Effector memory CD8-positive, alpha-beta T cell (primary cell): ENCODE measurements around the gene CUL5.

Source experiments
- ATAC-seq: fragments of 150-1000 bp; cut with Tn5 transposase; replicated peaks from 2 replicates; pipeline ENCODE4 v1.10.0; 2021; ENCODE audit warnings: mild to moderate bottlenecking, moderate library complexity
- DNase-seq, 3 experiments: peaks; one replicate each; pipeline ENCODE4 v3.0.0; 2021
- H3K27ac Mint-ChIP-seq, 2 donors: one replicate each; pipeline ENCODE4 v1.8.0; 2022; ENCODE audit warnings: mild to moderate bottlenecking in 2 of 2, mixed read lengths in 2 of 2, moderate library complexity in 2 of 2
- H3K27me3 Mint-ChIP-seq, 2 donors: one replicate each; pipeline ENCODE4 v1.8.0; 2022; ENCODE audit warnings: mixed read lengths in 2 of 2
- H3K36me3 Mint-ChIP-seq: one replicate; pipeline ENCODE4 v1.8.0; 2022; ENCODE audit warnings: mild to moderate bottlenecking, moderate library complexity, mixed read lengths; ENCODE audit not compliant: insufficient read depth
- H3K4me1 Mint-ChIP-seq, 2 donors: one replicate each; pipeline ENCODE4 v1.8.0; 2022; ENCODE audit warnings: low read depth in 2 of 2, mixed read lengths in 2 of 2
- H3K4me3 Mint-ChIP-seq, 2 donors: one replicate each; pipeline ENCODE4 v1.8.0; 2022; ENCODE audit warnings: mild to moderate bottlenecking in 2 of 2, mixed read lengths in 2 of 2, moderate library complexity in 2 of 2
- H3K9me3 Mint-ChIP-seq, 2 donors: one replicate each; pipeline ENCODE4 v1.8.0; 2022; ENCODE audit warnings: mixed read lengths in 2 of 2
- total RNA-seq, 9 experiments: gene quantifications; one replicate each; lab custom pipeline; 2026; lab: John Stamatoyannopoulos, UW

Gene CUL5
- 42.7 to 108 (median 86.8) reads per million in 9 experiments for total RNA-seq

DNA sequence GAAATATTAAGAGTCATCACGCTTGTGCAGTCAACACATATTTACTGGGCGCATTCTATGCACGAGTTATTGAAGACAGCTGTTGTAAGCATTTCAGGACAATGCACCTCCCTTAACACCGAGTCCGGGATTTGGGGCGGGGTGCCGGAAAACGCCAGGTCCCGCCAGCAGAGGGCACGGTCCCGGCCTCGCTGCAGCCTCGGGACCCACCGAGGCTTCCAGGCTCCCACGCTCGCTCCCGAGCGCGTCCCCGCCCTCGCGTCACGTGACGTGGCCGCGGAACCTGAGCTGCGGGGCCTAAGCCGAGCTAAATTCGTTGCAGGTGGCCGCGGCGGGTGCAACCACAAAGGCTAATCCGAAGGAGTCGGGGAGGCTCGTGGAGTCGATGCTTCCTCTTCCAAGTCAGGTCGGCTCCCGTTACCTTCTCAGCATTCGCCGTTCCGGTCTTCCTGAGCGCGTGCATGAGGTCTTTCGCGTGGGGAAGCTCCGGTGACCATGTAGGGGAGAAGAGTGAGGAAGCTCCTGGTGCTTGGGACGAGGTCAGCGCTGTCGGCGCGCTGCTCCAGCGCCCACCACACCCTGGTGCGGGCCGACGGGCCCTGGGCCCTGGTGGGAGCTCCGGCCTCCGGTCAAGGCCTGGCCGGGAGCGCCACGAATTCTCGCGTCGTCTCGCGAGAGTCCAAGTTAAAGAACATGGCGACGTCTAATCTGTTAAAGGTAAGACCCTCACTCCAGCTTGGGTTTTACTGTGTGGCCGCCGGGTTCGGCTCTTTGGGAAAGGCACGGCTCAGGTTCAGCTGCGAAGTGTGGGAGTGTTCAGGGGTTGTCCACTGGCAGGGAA lies at the start of gene CUL5:
Gene CUL5, plus strand, starts transcription at position 243 of the 841 bp plus-strand sequence. Its CDS starts 451 bp downstream, at position 694.
- ATAC-seq (peak; percentile 90), DNase-seq (peak; percentile 85 to 91 (median 90))
- Mint-ChIP-seq H3K4me3 (peak within 1 kb of the TSS; percentile 37 to 99), H3K9me3 (no peaks in the 10 kb centered on the region), H3K36me3 (peaks cover 25% of the 10 kb centered on the region), H3K27me3 (no peaks in the 10 kb centered on the region), H3K27ac (peak within 1 kb of the TSS; percentile 99 to 100), H3K4me1 (peaks cover 12 to 18% of the 10 kb centered on the region in 2 donors)

DNA sequence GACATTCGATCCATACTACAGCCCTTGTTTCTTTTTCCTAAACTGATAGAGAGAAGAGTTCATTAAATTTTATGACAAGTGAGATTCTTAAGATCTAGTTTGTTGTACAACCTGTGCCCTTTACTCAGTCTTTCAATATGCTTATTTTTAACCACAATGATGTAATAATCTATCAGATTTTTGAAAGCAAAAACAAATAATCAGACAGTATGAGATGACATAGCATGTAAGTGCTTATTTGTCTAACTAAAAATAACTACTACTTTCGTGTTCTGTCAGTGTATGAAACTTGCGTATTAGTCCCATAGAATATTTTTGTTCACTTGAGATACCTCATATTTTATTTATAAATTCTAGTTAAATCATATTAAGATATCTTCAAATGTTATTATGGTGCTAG lies 47.2 kb upstream of the CUL5 start:
- Mint-ChIP-seq H3K36me3 (no peaks in the 10 kb centered on the region), H3K27ac (no peak overlapping the region), H3K9me3 (no peaks in the 10 kb centered on the region), H3K4me3 (no peak overlapping the region), H3K27me3 (peaks cover 14 to 29% of the 10 kb centered on the region in 2 donors), H3K4me1 (no peaks in the 10 kb centered on the region)
- DNase-seq (no peak), ATAC-seq (no peak)

- DNase-seq, result no peak
Measured at GRCh38 chr11:107962181-107962580, 46.5 kb upstream of the CUL5 start.

DNA sequence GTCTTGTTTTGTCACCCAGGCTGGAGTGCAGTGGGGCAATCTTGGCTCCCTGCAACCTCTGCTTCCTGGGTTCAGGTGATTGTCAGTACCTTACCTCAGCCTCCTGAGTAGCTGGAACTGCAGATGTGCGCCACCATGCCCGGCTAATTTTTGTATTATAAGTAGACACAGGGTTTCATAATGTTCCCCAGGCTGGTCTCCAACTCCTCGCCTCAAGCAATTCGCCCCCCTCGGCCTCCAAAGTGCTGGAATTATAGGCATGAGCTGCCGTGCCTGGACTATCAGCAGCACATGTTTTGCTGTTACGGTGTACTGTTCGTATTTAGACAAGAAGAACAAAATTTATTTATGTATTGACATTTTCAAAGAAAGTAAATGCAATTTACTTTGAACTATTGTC lies 45.6 kb upstream of the CUL5 start:
- DNase-seq, result no peak
- Mint-ChIP-seq H3K36me3 (no peaks in the 10 kb centered on the region), H3K27ac (no peak overlapping the region), H3K27me3 (peaks cover 0 to 13% of the 10 kb centered on the region in 2 donors), H3K4me1 (no peaks in the 10 kb centered on the region), H3K4me3 (no peak overlapping the region), H3K9me3 (no peaks in the 10 kb centered on the region)
- no peak for ATAC-seq

More at GRCh38 chr11:107962181-107962580, 46.5 kb upstream of the CUL5 start:
- Mint-ChIP-seq H3K27ac (no peak overlapping the region), H3K27me3 (peaks cover 7 to 22% of the 10 kb centered on the region in 2 donors), H3K9me3 (no peaks in the 10 kb centered on the region), H3K4me3 (no peak overlapping the region), H3K36me3 (no peaks in the 10 kb centered on the region), H3K4me1 (no peaks in the 10 kb centered on the region)
- ATAC-seq, result no peak

- H3K36me3 Mint-ChIP-seq, result no peaks in the 10 kb centered on the region
- H3K9me3 Mint-ChIP-seq, result no peaks in the 10 kb centered on the region
- H3K27me3 Mint-ChIP-seq, result peaks cover 0 to 15% of the 10 kb centered on the region in 2 donors
- H3K4me1 Mint-ChIP-seq, result no peaks in the 10 kb centered on the region
- DNase-seq, result no peak
- ATAC-seq, result no peak
- no peak overlapping the region for H3K27ac Mint-ChIP-seq
- no peak overlapping the region for H3K4me3 Mint-ChIP-seq
Measured at GRCh38 chr11:107969219-107969618, 39.5 kb upstream of the CUL5 start.

DNA sequence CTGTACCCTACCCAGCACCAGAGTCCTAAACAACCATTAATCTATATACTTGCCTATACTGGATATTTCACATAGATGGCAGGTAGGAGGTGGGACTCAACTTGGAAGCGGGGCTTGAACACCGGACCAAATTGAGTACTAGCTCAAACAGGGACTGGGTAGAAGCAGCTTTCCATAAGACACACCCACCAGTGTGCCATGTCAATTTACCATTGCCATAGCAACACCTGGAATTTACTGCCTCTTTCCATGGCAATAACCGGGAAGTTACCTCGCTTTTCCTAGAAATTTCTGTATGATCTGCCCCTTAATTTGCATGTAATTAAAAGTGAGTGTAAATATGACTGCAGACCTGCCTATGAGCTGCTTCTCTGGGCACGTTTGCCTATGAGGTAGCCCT lies 38.6 kb upstream of the CUL5 start:
- ATAC-seq (no peak), DNase-seq (no peak)
- Mint-ChIP-seq H3K9me3 (no peaks in the 10 kb centered on the region), H3K4me3 (no peak overlapping the region), H3K27ac (no peak overlapping the region), H3K36me3 (no peaks in the 10 kb centered on the region), H3K4me1 (no peaks in the 10 kb centered on the region), H3K27me3 (peaks cover 0 to 15% of the 10 kb centered on the region in 2 donors)

GRCh38 chr11:107973641-107974040 lies 35.1 kb upstream of the CUL5 start:
- H3K27ac Mint-ChIP-seq, result no peak overlapping the region
- no peak for ATAC-seq
- H3K9me3 Mint-ChIP-seq, result no peaks in the 10 kb centered on the region

GRCh38 chr11:107988397-107989158 lies 20.1 kb upstream of the CUL5 start:
- H3K27ac Mint-ChIP-seq, result no peak overlapping the region
- peaks cover 15 to 19% of the 10 kb centered on the region in 2 donors for H3K27me3 Mint-ChIP-seq

More at GRCh38 chr11:107973641-107974040, 35.1 kb upstream of the CUL5 start:
- no peaks in the 10 kb centered on the region for H3K4me1 Mint-ChIP-seq
- H3K4me3 Mint-ChIP-seq, result no peak overlapping the region
- peaks cover 7 to 15% of the 10 kb centered on the region in 2 donors for H3K27me3 Mint-ChIP-seq
- no peak for DNase-seq
- H3K36me3 Mint-ChIP-seq, result no peaks in the 10 kb centered on the region

GRCh38 chr11:107991868-107992414 lies 16.8 kb upstream of the CUL5 start:
- Mint-ChIP-seq H3K27ac (no peak overlapping the region), H3K27me3 (peaks cover 15 to 33% of the 10 kb centered on the region in 2 donors), H3K36me3 (no peaks in the 10 kb centered on the region)

More at GRCh38 chr11:107988397-107989158, 20.1 kb upstream of the CUL5 start:
- H3K4me1 Mint-ChIP-seq, result no peaks in the 10 kb centered on the region
- no peaks in the 10 kb centered on the region for H3K36me3 Mint-ChIP-seq
- no peaks in the 10 kb centered on the region for H3K9me3 Mint-ChIP-seq
- DNase-seq (no peak), ATAC-seq (no peak)
- no peak overlapping the region for H3K4me3 Mint-ChIP-seq

DNA sequence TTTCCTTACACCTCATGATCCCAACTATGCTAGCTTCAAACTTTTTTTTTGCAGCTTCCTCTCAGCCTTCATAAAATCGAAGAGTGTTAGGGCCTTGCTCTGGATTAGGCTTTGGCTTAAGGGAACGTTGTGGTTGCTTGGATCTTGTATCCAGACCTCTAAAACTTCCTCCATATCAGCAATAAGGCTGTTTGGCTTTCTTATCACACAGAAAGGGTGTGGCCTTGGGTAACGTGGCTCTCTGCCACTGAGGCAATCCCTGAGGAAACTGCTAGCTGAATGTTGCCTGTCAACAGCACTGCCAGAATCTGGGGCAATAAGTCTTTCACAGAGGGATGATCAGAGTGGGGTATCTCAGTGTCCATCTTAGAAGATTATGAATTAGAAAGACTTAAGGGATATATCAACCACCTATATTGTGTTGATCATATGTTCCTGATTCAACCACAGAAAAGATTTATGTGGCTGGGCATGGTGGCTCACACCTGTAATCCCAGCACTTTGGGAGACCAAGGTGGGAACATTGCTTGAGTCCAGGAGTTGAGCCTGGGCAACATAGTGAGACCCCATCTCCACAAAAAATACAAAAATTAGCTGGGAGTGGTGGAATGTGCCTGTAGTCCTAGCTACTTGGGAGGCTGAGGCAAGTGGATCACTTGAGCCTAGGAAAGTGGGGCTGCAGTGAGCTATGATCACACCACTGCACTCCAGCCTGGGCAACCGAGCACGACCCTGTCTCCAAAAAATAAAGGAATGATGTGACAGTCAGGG lies 12.5 kb upstream of the CUL5 start:
- ATAC-seq, result no peak
- H3K27me3 Mint-ChIP-seq, result peaks cover 21 to 43% of the 10 kb centered on the region in 2 donors
- no peaks in the 10 kb centered on the region for H3K9me3 Mint-ChIP-seq
- no peak overlapping the region for H3K27ac Mint-ChIP-seq
- H3K4me3 Mint-ChIP-seq, result no peak overlapping the region
- H3K36me3 Mint-ChIP-seq, result no peaks in the 10 kb centered on the region
- H3K4me1 Mint-ChIP-seq, result peaks cover 0 to 3% of the 10 kb centered on the region in 2 donors
- DNase-seq, result no peak

More at GRCh38 chr11:107991868-107992414, 16.8 kb upstream of the CUL5 start:
- ATAC-seq (no peak), DNase-seq (no peak)
- Mint-ChIP-seq H3K4me3 (no peak overlapping the region), H3K4me1 (no peaks in the 10 kb centered on the region), H3K9me3 (no peaks in the 10 kb centered on the region)

DNA sequence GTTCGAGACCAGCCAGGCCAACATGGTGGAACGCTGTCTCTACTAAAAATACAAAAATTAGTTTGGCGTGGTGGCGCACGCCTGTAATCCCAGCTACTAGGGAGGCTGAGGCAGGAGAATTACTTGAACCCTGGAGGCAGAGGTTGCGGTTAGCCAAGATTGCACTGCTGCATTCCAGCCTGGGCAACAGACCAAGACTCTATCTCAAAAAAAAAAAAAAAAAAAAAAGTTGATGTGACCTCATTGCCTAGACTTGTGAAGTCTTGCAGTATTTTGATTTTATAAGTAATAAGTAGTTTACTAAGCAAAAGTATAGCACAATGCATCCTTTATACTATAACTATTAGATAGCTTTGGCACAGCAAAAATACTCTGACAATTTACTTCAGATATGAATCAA lies 9.9 kb upstream of the CUL5 start:
- Mint-ChIP-seq H3K9me3 (no peaks in the 10 kb centered on the region), H3K4me3 (no peak overlapping the region), H3K27me3 (peaks cover 6 to 23% of the 10 kb centered on the region in 2 donors), H3K4me1 (peaks cover 0 to 3% of the 10 kb centered on the region in 2 donors), H3K36me3 (no peaks in the 10 kb centered on the region), H3K27ac (no peak overlapping the region)
- no peak for DNase-seq
- ATAC-seq, result no peak

DNA sequence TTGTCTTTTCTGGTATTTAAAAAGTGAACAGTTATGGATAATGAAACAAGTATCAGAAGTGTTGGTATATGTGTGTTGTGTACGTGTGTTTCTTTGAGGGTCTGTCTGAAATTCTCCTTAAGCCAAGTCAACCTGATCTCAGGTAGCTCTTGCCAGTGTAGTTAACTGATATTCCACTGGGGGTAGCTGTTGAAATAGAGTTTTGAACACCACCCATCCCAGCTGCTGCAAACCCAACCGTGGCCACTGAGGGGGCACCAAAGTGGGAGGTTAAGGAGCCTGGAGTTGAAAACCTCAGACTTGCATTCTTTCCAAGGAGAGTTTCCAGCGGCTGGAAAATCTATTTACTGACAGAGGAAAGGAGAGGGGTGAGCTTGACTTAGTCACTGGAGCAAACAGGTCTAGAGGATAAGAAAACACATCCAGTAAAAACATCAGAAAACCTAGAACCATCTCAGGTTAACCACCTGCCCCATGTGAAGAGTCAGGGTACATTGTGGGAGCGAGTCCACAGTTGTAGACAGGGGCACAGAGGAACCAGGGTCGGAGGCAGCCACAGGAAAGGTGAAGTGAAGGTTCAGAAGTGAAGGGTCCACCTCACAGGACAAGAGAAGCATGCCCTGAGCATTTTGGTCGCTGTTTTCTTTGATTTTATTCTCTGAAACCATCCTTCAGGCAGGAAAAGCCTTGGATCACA lies 8.8 kb upstream of the CUL5 start:
- H3K36me3 Mint-ChIP-seq, result no peaks in the 10 kb centered on the region
- H3K27ac Mint-ChIP-seq, result no peak overlapping the region
- peaks cover 0 to 3% of the 10 kb centered on the region in 2 donors for H3K4me1 Mint-ChIP-seq
- H3K4me3 Mint-ChIP-seq, result no peak overlapping the region
- DNase-seq, result peak; percentile 20 to 24 (median 21)
- peaks cover 6 to 23% of the 10 kb centered on the region in 2 donors for H3K27me3 Mint-ChIP-seq
- H3K9me3 Mint-ChIP-seq, result no peaks in the 10 kb centered on the region
- peak; percentile 94 for ATAC-seq
